K562 treated with DMSO at 1 percent for 24 hours (cell line): ENCODE data around the gene TSPAN33. TPM values are rescaled to one million over a fixed set of nuclear protein-coding genes. Genes with fewer than 3 reads are reported as not detected.

Source experiments
- total RNA-seq: library from RNA; unstranded; fragments of 300-600 nt; gene quantifications from 2 replicates; pipeline ENCODE4 v1.2.3, GENCODE V29; 2022; ENCODE audit warnings: low read depth; ENCODE audit not compliant: insufficient read depth

TSPAN33 gene, protein sequence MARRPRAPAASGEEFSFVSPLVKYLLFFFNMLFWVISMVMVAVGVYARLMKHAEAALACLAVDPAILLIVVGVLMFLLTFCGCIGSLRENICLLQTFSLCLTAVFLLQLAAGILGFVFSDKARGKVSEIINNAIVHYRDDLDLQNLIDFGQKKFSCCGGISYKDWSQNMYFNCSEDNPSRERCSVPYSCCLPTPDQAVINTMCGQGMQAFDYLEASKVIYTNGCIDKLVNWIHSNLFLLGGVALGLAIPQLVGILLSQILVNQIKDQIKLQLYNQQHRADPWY
- 0.37 and 0.43 TPM in 2 replicates for total RNA-seq

DNA sequence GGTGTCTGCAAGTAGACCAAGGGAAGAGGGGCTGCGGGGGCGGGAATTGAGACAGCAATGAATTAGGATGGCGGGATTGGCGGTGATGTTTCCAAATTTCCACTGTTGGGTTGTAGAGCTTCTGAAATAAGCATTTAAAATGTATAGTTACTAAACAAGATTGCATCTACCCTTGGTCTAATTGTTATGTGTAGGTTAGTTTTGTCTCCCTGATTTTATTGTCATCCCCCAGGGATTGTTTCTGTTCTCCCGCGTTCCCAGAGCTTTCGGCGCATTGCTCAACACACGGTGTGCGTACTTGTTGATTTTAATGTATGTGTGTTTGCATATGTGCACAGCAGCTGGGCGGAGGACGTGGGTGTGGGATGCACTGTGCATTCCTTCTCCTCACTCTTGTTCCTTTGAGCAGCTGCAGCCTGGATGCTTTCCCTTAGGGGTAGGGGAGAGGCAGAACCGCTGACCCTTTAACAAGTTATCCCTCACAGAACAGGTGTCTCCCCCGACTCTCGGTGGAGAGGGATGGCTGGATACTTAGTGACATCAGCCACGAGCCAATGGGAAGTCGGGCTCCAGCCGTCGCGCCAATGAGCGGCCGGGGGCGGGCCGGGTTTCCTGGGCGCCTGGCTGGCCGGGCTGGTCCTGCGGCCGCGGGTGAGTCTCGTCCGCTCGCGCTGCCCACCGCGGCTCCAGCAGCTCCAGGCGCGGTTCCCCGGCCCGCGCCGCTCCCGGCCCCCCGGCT is at the start of gene TSPAN33:
TSS of gene TSPAN33 (plus strand) at position 613 of the 739 bp plus-strand sequence. CDS start 274 bp downstream, outside the sequence.

DNA sequence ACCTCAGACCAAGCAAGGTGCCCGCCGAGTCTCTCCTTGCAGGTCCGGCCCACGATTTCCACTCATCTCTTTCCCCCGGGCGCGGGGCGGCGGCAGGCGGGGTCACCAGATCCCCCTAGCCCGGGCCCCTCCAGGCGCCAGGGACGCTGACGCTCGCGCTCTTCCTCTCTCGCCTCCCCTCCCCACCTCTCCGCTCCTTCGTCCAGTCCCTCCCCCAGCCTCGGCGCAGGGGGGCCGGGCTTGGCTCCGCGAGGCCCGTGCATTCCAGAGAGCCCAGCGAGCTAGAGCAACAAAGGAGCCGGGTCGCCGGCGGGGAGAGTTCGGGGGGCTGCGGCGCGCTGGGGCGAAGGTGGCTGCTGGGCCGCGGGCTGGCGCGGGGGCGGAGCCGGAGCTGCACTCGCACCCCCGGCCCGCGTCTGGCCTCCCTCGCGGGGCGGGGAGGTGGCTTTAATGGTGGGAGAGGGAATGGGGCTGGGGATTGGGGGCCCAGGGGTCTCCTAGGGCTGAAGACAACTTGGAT is 43.9 kb downstream of the TSPAN33 start, which contains the start of gene SMO:
TSS of gene SMO (plus strand) at position 262 of the 520 bp plus-strand sequence. CDS start 519 bp downstream, outside the sequence.

Other genes starting within 250 kb of the TSPAN33 start
- gene KCP, start 234.0 kb upstream of the TSPAN33 start, total RNA-seq, result 0.15 TPM in 1 of 2 replicates, not detected in the other
- gene IRF5, start 206.8 kb upstream of the TSPAN33 start, total RNA-seq, result not detected in 2 replicates
- 77.7 and 79.3 TPM in 2 replicates for gene TNPO3, start 89.6 kb upstream of the TSPAN33 start, total RNA-seq
- gene SMO, start 43.9 kb downstream of the TSPAN33 start, total RNA-seq, result 0.21 TPM in 1 of 2 replicates, not detected in the other
- 10.7 and 13.2 TPM in 2 replicates for gene AHCYL2, start 80.3 kb downstream of the TSPAN33 start, total RNA-seq